DMS 273 treated with DMSO at 0.1 percent for 48 hours (cell line): Measurements from ENCODE around the gene RIMKLA.

Experiments used
- DNase-seq: peaks from one replicate; lab custom pipeline; 2025; lab: John Stamatoyannopoulos, UW

Gene RIMKLA

DNA sequence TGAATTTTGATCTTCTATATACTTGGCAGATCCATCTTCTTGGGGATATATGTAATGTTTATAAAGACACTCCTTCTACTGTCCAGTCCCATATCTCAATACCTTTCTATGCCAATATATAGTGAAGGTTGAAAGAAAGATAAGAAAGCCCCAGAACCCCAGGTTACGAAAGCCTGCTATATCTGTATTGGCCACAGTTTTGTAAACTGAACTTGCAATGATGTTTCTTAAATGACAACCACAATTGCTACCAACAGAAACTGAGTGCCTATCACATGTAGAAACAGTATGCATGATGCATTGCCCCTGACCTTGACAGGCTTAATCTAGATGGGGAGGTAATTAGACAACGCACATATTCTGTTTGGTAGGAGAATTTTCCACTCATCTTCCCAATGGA is 7.8 kb upstream of the RIMKLA start:
- DNase-seq: no peak

DNA sequence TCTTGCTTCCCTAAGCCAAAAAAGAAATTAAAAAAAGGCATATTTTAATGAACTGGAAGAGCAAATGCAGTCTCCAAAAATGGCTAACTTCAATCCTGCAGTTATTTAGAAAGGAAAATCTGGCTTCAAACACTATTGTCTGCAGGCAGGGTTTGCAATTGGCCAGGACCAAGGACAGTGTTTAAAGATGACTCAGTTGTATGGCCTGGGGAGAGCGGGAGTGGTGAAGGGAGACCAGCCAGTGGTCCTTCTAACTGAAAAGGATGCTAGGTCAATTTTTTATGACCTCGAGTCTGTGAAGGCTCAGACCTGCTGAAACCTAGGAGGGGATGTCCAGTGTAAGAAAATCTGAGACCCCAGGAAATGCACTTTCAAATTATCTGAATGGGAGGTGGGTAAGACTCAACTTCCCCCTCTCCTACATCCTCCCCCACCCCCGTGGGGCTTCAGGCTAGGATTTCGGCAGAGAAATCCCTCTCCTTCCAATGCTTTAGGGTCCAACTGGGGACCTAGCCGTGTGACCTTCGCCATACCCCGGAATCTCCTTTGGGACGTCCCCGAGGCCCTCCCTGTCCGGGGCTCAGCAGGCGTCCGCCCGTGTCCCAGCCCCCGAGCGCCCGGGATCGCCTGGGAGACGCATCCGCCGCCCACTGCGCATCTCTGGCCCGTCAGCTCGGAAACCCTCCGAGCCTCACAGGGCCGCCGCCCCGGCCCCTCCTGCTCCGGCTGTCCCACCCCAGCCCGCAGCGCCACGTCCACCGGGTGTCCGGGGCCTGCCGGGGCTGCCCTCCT is 602 bp upstream of the RIMKLA start:
- DNase-seq: no peak

- no peak for DNase-seq
These were observed 685 bp downstream of the RIMKLA start for GRCh38 chr1:42381280-42381673.

GRCh38 chr1:42385283-42385682 is 4.7 kb downstream of the RIMKLA start:
- no peak for DNase-seq

DNA sequence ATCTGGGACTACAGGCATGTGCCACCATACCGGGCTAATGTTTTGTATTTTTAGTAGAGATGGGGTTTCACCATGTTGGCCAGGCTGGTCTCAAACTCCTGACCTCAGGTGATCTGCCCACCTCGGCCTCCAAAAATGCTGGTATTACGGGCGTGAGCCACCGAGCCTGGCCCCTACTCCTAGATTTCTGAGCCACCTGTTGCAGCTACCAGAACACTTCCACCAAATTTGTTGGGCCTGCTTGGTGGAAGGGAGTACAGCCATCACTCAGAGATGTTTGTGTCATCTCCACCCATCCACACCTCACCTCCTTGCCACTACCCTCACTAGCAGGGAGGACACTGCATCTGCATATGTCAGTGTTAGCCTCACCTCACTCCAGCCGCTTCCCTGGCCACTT is 5.5 kb downstream of the RIMKLA start:
- no peak for DNase-seq

GRCh38 chr1:42392255-42392654 is 11.7 kb downstream of the RIMKLA start:
- no peak for DNase-seq

DNA sequence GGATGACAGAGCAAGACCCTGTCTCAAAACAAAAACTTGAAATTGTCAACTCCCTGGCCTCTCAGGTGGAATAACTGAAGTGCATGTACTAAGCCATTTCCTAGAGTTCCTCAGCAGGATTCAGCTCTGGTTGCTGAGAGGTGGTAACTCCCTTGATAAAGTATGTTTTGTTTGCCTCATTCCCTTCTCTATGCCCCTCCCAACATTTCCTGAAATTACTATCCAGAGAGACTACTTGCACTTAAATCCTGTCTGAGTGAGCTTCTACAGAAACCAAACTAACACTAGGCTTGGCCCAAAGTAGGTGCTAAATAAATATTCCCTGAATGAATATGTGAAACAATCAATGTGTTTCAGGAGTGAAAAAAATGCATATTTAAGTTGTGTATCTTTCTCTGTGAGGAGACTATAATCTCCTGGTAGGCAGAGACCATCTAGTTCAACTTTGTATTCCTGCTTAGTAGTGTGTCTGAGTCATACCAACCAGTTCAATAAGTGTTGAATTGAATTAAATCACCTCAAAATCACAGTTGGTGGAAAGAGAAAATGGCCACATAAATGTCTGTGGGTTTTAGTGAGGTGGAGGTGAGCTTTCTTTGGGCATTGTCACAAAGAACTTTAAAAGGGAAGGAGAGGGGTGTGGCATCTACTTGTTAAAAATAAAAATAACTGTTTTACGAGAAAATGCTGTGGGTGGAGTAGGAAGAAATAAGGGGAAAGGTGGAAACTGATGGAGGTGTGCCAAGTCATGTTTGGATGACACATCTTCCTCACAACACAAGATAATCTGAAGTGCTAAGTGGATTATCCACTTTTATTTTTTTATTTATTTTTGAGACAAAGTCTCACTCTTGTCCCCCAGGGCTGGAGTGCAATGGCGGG is 12.6 kb downstream of the RIMKLA start:
- DNase-seq: no peak

DNA sequence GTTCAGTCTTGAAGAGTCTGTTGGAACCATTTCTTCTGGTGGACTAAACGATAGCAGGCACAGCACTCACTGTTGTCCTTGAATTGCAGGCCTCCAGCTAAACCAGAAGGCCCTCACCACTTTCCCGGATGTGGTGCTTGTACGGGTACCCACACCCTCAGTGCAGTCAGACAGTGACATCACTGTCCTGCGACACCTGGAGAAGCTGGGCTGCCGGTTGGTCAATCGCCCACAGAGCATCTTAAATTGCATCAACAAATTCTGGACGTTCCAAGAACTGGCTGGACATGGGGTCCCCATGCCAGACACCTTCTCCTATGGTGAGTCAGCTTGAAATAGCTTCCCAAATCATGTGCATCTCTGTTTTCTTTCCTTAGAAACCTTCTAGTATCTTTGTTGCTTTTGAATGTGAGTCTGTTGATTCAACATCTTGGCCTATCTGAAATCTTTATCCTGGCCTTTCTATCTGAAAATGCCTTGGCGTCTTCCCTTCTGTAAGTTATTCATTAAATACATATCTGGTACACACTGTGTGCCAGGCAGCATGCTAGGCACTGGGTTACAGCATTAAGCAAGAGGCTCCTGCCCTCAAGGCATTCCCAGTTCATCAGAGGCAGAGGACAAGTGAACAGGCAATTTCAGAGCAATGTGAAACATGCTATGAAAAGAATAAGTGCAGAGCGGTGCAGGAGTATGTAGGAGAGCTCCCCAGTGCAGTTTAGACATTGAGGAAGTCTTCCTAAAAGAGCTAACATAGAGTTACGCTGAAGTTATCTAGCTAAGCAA is 18.9 kb downstream of the RIMKLA start:
- DNase-seq: no peak

- DNase-seq: no peak
These were observed 23.3 kb downstream of the RIMKLA start for GRCh38 chr1:42403880-42404400.

DNA sequence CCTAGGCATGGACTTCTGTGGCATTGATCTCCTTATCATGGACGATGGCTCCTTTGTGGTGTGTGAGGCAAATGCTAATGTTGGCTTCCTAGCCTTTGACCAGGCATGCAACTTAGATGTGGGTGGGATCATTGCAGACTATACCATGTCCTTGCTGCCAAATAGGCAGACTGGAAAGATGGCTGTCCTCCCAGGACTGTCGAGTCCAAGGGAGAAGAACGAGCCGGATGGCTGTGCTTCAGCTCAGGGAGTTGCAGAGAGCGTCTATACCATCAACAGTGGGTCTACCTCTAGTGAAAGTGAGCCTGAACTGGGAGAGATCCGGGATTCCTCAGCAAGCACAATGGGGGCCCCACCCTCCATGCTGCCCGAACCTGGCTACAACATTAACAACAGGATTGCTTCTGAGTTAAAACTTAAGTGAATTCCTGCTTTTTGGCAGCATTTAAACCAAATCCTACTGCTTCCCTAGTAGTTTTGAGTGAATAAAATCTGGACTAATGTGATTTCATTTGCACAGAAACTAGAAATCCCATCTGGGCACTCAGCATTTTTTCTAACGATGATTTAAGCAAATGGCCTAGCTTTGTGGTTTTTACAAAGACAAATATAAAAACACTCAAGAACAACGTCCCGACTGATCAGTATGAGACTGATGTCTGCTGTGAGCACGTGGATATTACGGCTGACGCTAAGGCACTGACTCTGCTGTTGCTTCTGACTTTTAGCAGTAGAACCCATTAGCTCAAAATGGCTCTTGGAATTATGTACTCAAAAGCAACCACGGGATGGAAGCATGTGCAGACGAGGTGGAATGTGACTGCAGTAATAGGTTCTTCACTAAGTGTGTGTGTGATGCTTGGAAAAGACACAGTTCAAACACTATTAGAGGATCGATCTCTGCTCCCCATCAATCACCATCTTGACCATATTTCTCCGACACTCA is 34.2 kb downstream of the RIMKLA start:
- DNase-seq: no peak

DNA sequence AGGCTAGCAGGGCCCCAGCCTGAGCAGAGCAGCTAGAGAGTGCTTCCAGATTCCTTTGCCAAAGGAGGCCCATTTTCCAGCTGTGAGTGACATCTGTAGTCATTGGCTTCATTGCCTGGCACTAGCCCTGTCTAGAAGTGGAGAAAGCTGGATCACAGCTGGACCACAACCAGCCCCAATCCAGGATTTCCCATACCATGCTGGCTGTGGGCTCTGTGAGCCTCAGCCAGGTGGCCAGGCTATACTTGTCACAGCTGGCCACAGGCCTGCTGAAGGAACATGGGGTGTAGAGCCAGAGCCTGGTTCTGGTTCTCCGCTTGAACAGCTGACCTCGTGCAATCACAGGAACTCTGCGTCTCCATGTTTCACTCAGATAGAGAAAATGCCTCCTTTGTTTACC is 36.6 kb downstream of the RIMKLA start:
- DNase-seq: no peak

GRCh38 chr1:42418516-42418915 is 37.9 kb downstream of the RIMKLA start:
- DNase-seq: no peak

GRCh38 chr1:42419126-42419821 is 38.7 kb downstream of the RIMKLA start:
- DNase-seq: peak; percentile 87

DNA sequence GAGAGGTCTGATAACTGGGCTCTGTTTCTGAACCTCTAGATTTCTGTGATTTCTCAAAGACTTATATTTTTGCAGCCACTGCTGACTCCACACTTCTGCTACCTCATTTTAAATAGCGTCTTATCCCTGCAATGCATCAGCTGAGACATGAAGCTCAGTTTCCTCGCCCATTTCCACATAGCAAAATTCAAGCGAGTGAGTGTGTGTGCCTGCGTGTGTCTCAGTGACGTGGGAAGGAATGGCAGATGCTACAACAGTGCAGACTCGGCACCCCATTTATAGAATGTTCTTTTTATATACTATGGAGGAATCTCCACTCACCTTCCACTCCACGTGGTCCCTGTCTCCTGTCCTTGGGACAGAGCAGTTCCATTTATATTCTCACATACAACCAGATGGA is 39.5 kb downstream of the RIMKLA start:
- DNase-seq: no peak

DNA sequence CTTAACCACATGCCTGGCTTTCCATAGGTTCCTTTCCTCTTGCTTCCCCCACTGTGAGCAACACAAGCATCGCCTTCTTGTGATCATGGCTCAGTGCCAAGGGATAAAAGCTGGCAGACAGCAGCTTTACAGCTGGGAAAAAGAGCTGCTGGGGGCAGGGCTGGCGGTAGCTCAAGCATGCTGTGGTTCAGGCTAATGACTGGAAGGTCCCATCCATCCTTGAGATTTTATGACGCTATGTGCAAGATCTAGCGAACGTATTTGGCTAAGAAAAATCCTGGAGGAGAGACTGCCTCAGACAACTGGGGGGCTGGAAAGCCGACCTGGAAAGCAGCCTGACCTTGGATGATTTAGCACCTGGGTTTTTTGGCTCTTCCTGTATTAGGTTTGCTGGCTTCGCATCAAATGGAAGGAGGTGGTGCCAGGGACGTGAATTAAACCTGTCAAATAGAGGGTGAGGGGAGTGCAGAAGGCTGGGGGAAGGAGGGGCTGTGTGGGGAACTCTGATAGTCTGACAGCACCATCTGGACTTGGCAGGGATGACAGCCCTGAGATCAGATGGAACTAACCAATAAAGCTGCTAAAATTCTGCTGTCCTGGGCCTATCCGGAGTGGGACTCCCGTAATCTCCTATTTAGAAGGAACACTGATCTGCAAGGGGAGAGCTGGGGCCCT is 40.5 kb downstream of the RIMKLA start:
- DNase-seq: peak; percentile 98

GRCh38 chr1:42422737-42423136 is 42.1 kb downstream of the RIMKLA start:
- peak; percentile 17 for DNase-seq

DNA sequence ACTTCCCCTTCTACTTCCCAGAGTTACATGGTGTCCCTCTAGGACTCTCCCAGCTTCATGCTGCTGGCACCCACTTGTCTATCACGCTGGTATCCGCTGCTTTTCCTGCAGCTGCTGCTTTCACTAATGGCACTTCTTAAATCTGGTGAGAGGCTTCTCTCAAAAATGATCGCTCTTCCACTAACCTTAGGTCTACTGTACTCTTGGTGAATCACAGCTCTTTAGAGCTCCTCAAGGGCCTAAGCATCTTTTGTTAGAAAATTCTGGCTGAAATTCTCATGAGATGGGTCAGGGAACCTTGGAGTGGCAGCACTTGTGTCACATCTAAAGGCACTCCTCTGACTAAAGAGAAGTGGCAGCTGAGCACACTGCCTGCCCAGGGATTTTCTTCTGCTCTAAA is 43.1 kb downstream of the RIMKLA start:
- no peak for DNase-seq

DNA sequence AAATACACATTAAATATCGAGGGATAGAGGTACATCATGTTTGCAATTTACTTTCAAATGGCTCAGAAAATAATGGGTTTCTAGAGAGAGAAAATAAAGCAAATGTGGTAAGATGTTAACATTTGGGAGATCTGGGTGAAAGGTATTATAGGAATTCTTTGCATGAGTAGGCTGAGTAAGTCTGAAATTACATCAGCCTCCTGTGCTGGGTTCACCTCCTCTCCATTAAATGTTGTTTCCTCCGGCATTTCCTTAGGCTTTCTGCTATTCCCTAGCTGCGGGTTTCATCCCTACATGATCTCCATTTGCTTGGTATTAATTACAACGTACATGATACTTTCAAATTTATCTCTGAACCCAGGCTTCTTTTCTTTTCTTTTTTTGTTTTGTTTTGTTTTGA is 43.6 kb downstream of the RIMKLA start:
- DNase-seq: no peak

DNA sequence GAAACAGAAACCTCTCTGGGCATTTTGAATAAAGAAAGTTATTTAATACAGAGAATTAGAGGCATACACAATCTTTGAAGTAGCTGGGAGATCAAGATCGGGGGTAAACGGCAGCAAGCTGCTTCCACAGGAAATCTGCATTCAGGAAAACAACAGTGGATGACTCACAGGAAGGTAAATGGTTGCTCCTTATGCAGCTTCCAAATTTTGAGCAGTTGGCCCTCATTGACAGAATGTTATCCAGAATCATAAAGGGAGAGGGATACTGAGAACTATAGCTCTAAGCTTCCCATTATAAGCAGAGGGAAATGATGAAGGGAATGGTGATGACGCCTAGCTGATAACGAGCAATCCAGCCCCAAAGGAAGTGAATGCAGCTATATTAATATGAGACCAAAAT is 46.6 kb downstream of the RIMKLA start:
- no peak for DNase-seq

- no peak for DNase-seq
These were observed 49.0 kb downstream of the RIMKLA start for GRCh38 chr1:42429603-42430002.
